Measurements from ENCODE around the gene UGT2A3.
"Not testable (repeated sequence)": the region's sequence is repeated elsewhere in the genome, so short reads cannot be mapped to it uniquely, and the experiment has no call there.

Gene UGT2A3

GRCh38 chr4:68951078-68951805 is at the start of gene UGT2A3:
Gene UGT2A3 (minus strand): TSS chr4:68951804. CDS start chr4:68951760, 44 bp downstream.
- DNase-seq (ENCODE audit: low spot score), result no peak

GRCh38 chr4:68997040-68997439 is 45.4 kb upstream of the UGT2A3 start:
- no peak for DNase-seq (ENCODE audit: low spot score)

GRCh38 chr4:68995292-68995691 is 43.7 kb upstream of the UGT2A3 start:
- DNase-seq (ENCODE audit: low spot score), result no peak

- DNase-seq (ENCODE audit: low spot score), result no peak
Observed at GRCh38 chr4:68987007-68987406, 35.4 kb upstream of the UGT2A3 start.

GRCh38 chr4:68985442-68985841 is 33.8 kb upstream of the UGT2A3 start:
- DNase-seq (ENCODE audit: low spot score), result no peak

- no peak for DNase-seq (ENCODE audit: low spot score)
Observed at GRCh38 chr4:68984947-68985346, 33.3 kb upstream of the UGT2A3 start.

- DNase-seq (ENCODE audit: low spot score), result no peak
Observed at GRCh38 chr4:68963374-68963773, 11.8 kb upstream of the UGT2A3 start.

GRCh38 chr4:68962868-68963267 is 11.3 kb upstream of the UGT2A3 start:
- DNase-seq (ENCODE audit: low spot score), result no peak

- no peak for DNase-seq (ENCODE audit: low spot score)
Observed at GRCh38 chr4:68960294-68961163, 8.9 kb upstream of the UGT2A3 start.

- DNase-seq (ENCODE audit: low spot score), result not testable (repeated sequence)
Observed at GRCh38 chr4:68959085-68959484, 7.5 kb upstream of the UGT2A3 start.

GRCh38 chr4:68954126-68954525 is 2.5 kb upstream of the UGT2A3 start:
- DNase-seq (ENCODE audit: low spot score), result no peak

- DNase-seq (ENCODE audit: low spot score), result no peak
Observed at GRCh38 chr4:68953056-68953596, 1.5 kb upstream of the UGT2A3 start.

- no peak for DNase-seq (ENCODE audit: low spot score)
Observed at GRCh38 chr4:68951806-68952585, 392 bp upstream of the UGT2A3 start.

GRCh38 chr4:68950033-68950432 is 1.6 kb downstream of the UGT2A3 start:
- DNase-seq (ENCODE audit: low spot score), result no peak

GRCh38 chr4:68948985-68949384 is 2.6 kb downstream of the UGT2A3 start:
- DNase-seq (ENCODE audit: low spot score), result no peak

- DNase-seq (ENCODE audit: low spot score), result no peak
Observed at GRCh38 chr4:68948044-68948743, 3.4 kb downstream of the UGT2A3 start.

GRCh38 chr4:68929076-68929737 is 22.4 kb downstream of the UGT2A3 start:
- no peak for DNase-seq (ENCODE audit: low spot score)

- no peak for DNase-seq (ENCODE audit: low spot score)
Observed at GRCh38 chr4:68927165-68927564, 24.4 kb downstream of the UGT2A3 start.

- not testable (repeated sequence) for DNase-seq (ENCODE audit: low spot score)
Observed at GRCh38 chr4:68922202-68922601, 29.4 kb downstream of the UGT2A3 start.

- DNase-seq (ENCODE audit: low spot score), result no peak
Observed at GRCh38 chr4:68921051-68921450, 30.6 kb downstream of the UGT2A3 start.

- no peak for DNase-seq (ENCODE audit: low spot score)
Observed at GRCh38 chr4:68917016-68917415, 34.6 kb downstream of the UGT2A3 start.
